PC-3 (cell line): ENCODE results near the gene PEX10. TPM values are rescaled to one million over a fixed set of nuclear protein-coding genes. Genes with fewer than 3 reads are reported as not detected.

Experiments used
- ATAC-seq: fragments of 200-7000 bp; cut with Tn5 transposase; 2 replicates; pipeline ENCODE4 v1.9.1; 2020; ENCODE audit warnings: mild to moderate bottlenecking, moderate library complexity
- BruUV-seq: library from RNA; stranded (reverse); fragments of 400-500 nt; replicated peaks from 2 replicates; lab custom pipeline; 2021; lab: Mats Ljungman, UMichigan
- CTCF ChIA-PET: fragments of 300-600 bp; sonication (Branson Sonifier 250); formaldehyde crosslinking; loops from one replicate; lab custom pipeline; 2022; ENCODE audit warnings: antibody characterized with exemption; lab: Charles Lee
- POLR2A ChIA-PET: fragments of 300-600 bp; sonication (Branson Sonifier 250); formaldehyde crosslinking; loops from one replicate; lab custom pipeline; 2022; ENCODE audit warnings: antibody characterized with exemption; ENCODE audit not compliant: unreplicated experiment; lab: Charles Lee
- DNase-seq: peaks from one replicate; pipeline ENCODE4 v3.0.0-alpha.2; 2015
- H2AFZ ChIP-seq: fragments of 300-600 bp; sonication (generic); 2 replicates; pipeline ENCODE4 v1.6.0; 2016; ENCODE audit warnings: antibody characterized with exemption, low read length
- H3F3A ChIP-seq: fragments of 300-600 bp; sonication (generic); one replicate; pipeline ENCODE4 v1.6.0; 2017; ENCODE audit warnings: antibody characterized with exemption, low read length, control low read depth, mild to moderate bottlenecking; ENCODE audit not compliant: unreplicated experiment
- H3K27ac ChIP-seq: fragments of 300-600 bp; sonication (generic); 2 replicates; pipeline ENCODE4 v1.5.1; 2016; ENCODE audit warnings: mild to moderate bottlenecking, low read length
- H3K27me3 ChIP-seq: fragments of 300-600 bp; sonication (generic); 2 replicates; pipeline ENCODE4 v1.6.1; 2016; ENCODE audit warnings: low read length, mixed read lengths
- H3K36me3 ChIP-seq: fragments of 300-600 bp; sonication (generic); 2 replicates; pipeline ENCODE4 v1.6.1; 2016; ENCODE audit warnings: low read depth, mixed run types, low read length, mixed read lengths
- H3K4me1 ChIP-seq: fragments of 300-600 bp; sonication (generic); 2 replicates; pipeline ENCODE4 v1.5.1; 2016; ENCODE audit warnings: low read length; ENCODE audit not compliant: insufficient read depth
- H3K4me2 ChIP-seq: fragments of 300-600 bp; sonication (generic); 2 replicates; pipeline ENCODE4 v1.6.0; 2016; ENCODE audit warnings: low read length
- H3K4me3 ChIP-seq: fragments of 300-600 bp; sonication (generic); 2 replicates; pipeline ENCODE4 v1.5.1; 2016; ENCODE audit warnings: mild to moderate bottlenecking, low read length, mixed read lengths
- H3K79me2 ChIP-seq: fragments of 300-600 bp; sonication (generic); 2 replicates; pipeline ENCODE4 v1.6.1; 2017; ENCODE audit warnings: low read length, mixed read lengths
- H3K9ac ChIP-seq: fragments of 300-600 bp; sonication (generic); 2 replicates; pipeline ENCODE4 v1.6.0; 2016; ENCODE audit warnings: mild to moderate bottlenecking, low read length
- H3K9me2 ChIP-seq: fragments of 300-600 bp; sonication (generic); replicated peaks from 2 replicates; pipeline ENCODE4 v1.6.1; 2016; ENCODE audit warnings: mixed run types, low read length, mixed read lengths
- H3K9me3 ChIP-seq: fragments of 300-600 bp; sonication (generic); 2 replicates; pipeline ENCODE4 v1.6.1; 2016; ENCODE audit warnings: low read length, mixed read lengths
- H4K20me1 ChIP-seq: fragments of 300-600 bp; sonication (generic); 2 replicates; pipeline ENCODE4 v1.6.1; 2016; ENCODE audit warnings: low read length, mixed read lengths
- EZH2 ChIP-seq: fragments of 300-600 bp; sonication (generic); IDR thresholded peaks from one replicate; pipeline ENCODE4 v1.6.1; 2017; ENCODE audit warnings: antibody characterized with exemption, mild to moderate bottlenecking, low read length; ENCODE audit not compliant: unreplicated experiment
- EZH2phosphoT487 ChIP-seq: fragments of 300-600 bp; sonication (generic); IDR thresholded peaks from 2 replicates; pipeline ENCODE4 v1.6.1; 2018; ENCODE audit warnings: mild to moderate bottlenecking, antibody characterized with exemption, low read length, borderline replicate concordance
- intact Hi-C: fragments of 100-400 bp; cut with micrococcal nuclease; formaldehyde crosslinking; loops from 2 replicates; pipeline ENCODE4 v1.9.0; 2023
- total RNA-seq: library from RNA; depleted of rRNA; stranded (reverse); fragments of >200 nt; gene quantifications from 2 replicates; pipeline ENCODE4 v1.2.3, GENCODE V29; 2014
- TF ChIP-seq, protein P1 (sequence below): fragments of 300-600 bp; sonication (generic); conservative IDR thresholded peaks from 2 replicates; pipeline ENCODE4 v1.5.1; 2017; ENCODE audit warnings: antibody characterized with exemption, low read depth, mild to moderate bottlenecking, low read length

The PEX10 gene
- total RNA-seq, 1 experiment from 2014 or later = 100 TPM

DNA sequence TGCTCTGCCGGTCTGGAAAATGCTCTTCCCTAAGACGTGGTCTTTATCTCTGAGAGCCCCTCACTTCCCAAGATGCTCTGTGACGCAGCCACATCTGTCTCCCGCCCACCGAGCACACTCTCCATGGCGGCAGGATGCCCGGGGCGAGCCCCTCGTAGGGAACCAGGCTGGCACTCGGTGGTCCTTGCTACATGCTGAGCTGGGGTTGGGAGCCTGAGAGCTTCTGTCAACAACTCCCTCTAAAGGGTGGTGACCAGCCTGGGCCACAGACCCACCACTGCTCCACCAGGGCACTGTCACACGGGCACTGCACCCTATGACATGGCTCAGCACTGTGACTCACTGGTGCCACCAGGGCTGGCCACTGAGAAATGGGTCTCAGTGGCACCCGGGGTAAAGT lies 2.6 kb downstream of the PEX10 start:
- peaks cover 25% of the 10 kb centered on the region for H3K4me1 ChIP-seq
- ATAC-seq = no peak
- no peaks in the 10 kb centered on the region for H3K27me3 ChIP-seq
- H3K36me3 ChIP-seq = peaks cover 10% of the 10 kb centered on the region; the same call in 1 of the 2 replicates
- H3K27ac ChIP-seq = no peak overlapping the region
- TF ChIP-seq EZH2phosphoT487 = no peak
- TF ChIP-seq, protein P1, sequence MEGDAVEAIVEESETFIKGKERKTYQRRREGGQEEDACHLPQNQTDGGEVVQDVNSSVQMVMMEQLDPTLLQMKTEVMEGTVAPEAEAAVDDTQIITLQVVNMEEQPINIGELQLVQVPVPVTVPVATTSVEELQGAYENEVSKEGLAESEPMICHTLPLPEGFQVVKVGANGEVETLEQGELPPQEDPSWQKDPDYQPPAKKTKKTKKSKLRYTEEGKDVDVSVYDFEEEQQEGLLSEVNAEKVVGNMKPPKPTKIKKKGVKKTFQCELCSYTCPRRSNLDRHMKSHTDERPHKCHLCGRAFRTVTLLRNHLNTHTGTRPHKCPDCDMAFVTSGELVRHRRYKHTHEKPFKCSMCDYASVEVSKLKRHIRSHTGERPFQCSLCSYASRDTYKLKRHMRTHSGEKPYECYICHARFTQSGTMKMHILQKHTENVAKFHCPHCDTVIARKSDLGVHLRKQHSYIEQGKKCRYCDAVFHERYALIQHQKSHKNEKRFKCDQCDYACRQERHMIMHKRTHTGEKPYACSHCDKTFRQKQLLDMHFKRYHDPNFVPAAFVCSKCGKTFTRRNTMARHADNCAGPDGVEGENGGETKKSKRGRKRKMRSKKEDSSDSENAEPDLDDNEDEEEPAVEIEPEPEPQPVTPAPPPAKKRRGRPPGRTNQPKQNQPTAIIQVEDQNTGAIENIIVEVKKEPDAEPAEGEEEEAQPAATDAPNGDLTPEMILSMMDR = no peak
- no peak for TF ChIP-seq EZH2
- no peak overlapping the region for H3K4me3 ChIP-seq
- ChIA-PET POLR2A (no interaction called here), CTCF (no interaction called here)
- no peaks in the 10 kb centered on the region for H3K9me3 ChIP-seq
- no TSS peak for BruUV-seq
- no peak overlapping the region for H2AFZ ChIP-seq
- no peak for DNase-seq
- no peak overlapping the region for H3K4me2 ChIP-seq
- intact Hi-C loops = loop anchor here (5.0 to 10.0 kb wide), 2 partner anchors 235 to 1013 kb away; no protein-coding TSS in a partner anchor
- no peak overlapping the region for H3K9ac ChIP-seq
- H3F3A ChIP-seq = no peaks in the 10 kb centered on the region
- H4K20me1 ChIP-seq = no peaks in the 10 kb centered on the region
- H3K9me2 ChIP-seq = no peaks in the 10 kb centered on the region
- peaks cover 23% of the 10 kb centered on the region for H3K79me2 ChIP-seq

GRCh38 chr1:2408859-2409276 lies 3.5 kb downstream of the PEX10 start:
- intact Hi-C loops = no loop called here
- Histone ChIP-seq H3K9ac (no peak overlapping the region), H3K79me2 (peaks cover 22% of the 10 kb centered on the region), H3K27me3 (no peaks in the 10 kb centered on the region), H4K20me1 (no peaks in the 10 kb centered on the region), H2AFZ (no peak overlapping the region), H3K9me2 (no peaks in the 10 kb centered on the region), H3F3A (no peaks in the 10 kb centered on the region), H3K4me1 (peaks cover 16% of the 10 kb centered on the region), H3K4me3 (no peak overlapping the region), H3K27ac (no peak overlapping the region), H3K4me2 (no peak overlapping the region), H3K9me3 (no peaks in the 10 kb centered on the region), H3K36me3 (peaks cover 19% of the 10 kb centered on the region)
- DNase-seq (no peak), ATAC-seq (no peak)
- BruUV-seq = no TSS peak
- TF ChIP-seq EZH2phosphoT487 = no peak
- TF ChIP-seq EZH2 = no peak
- TF ChIP-seq, protein P1 = no peak
- ChIA-PET CTCF (no interaction called here), POLR2A (no interaction called here)

DNA sequence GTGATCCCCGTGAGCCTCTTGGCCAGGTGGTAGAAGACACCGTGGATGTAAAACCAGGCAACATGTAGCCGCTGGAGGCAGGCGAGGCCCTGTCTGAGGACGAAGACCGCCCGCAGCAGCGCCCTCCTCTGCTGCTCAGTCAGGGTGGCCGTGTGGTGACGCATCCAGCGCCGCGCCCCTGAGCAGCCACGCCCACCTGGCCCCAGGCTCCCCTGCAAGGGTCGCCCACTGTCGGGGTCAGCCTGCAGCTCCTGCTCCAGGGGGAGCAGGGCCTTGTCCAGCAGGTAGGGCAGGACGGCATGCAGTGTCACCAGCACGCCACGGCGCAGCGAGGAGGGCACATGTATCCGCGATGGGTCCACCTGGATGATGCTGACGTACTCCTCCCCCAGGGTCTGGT lies 3.9 kb downstream of the PEX10 start:
- no peak overlapping the region for H2AFZ ChIP-seq
- peaks cover 18% of the 10 kb centered on the region for H3K79me2 ChIP-seq
- no peak overlapping the region for H3K9ac ChIP-seq
- POLR2A ChIA-PET = no interaction called here
- TF ChIP-seq, protein P1 = no peak
- TF ChIP-seq EZH2phosphoT487 (no peak), EZH2 (no peak)
- ATAC-seq (no peak), DNase-seq (no peak)
- H3K36me3 ChIP-seq = peaks cover 21% of the 10 kb centered on the region
- no peaks in the 10 kb centered on the region for H3K9me2 ChIP-seq
- intact Hi-C loops = no loop called here
- no peak overlapping the region for H3K27ac ChIP-seq
- no peaks in the 10 kb centered on the region for H3F3A ChIP-seq
- CTCF ChIA-PET = no interaction called here
- H3K4me1 ChIP-seq = peaks cover 12% of the 10 kb centered on the region
- no TSS peak for BruUV-seq
- no peaks in the 10 kb centered on the region for H4K20me1 ChIP-seq
- no peak overlapping the region for H3K4me2 ChIP-seq
- H3K27me3 ChIP-seq = no peaks in the 10 kb centered on the region
- H3K4me3 ChIP-seq = no peak overlapping the region
- no peaks in the 10 kb centered on the region for H3K9me3 ChIP-seq
